Kasumi-1 (cell line): ENCODE data around the gene HIBADH.
"Not testable (repeated sequence)": the region's sequence is repeated elsewhere in the genome, so short reads cannot be mapped to it uniquely, and the experiment has no call there.

Source experiments
- DNase-seq, 2 experiments: peaks; one replicate each; lab custom pipeline; 2025; lab: John Stamatoyannopoulos, UW

Gene HIBADH

DNA sequence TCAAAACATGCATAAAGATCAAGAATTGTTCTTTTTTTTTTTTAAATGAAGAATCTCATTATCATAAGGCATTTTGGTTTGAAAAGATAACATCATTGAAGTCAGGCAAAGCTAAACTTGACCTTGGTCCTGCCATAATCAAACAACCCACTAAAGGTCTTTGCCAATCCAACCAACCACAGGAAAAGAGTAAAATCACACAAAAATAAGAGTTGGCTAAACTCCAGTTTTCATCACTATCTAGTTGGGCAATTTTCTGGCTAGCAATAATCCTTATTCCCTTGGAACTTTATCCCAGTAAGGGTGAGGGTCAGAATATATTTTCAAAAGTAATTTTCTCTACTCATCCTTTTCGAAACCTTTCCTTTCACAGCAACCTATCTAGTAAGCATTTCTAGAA, 62.4 kb downstream of the HIBADH start:
- no peak for DNase-seq

DNA sequence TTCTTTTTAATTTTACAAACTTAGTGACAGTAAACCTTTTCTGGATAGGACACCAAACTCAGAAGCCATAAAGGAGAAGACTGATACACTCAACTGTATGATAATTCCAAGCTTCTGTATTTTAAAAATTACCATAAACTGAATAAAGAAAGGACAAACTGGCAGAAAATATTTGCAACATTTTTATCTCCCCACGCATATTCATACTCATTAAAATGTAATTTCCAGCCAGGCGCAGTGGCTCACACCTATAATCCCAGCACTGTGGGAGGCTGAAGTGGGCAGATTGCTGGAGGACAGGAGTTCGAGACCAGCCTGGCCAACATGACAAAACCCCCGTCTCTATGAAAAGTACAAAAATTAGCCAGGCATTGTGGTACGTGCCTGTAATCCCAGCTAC, 67.7 kb downstream of the HIBADH start:
- no peak for DNase-seq

- no peak for DNase-seq
Observed at GRCh38 chr7:27593226-27593625, 69.5 kb downstream of the HIBADH start.

- DNase-seq = no peak
Observed at GRCh38 chr7:27590416-27590815, 72.3 kb downstream of the HIBADH start.

GRCh38 chr7:27587429-27587828, 75.3 kb downstream of the HIBADH start:
- no peak for DNase-seq

DNA sequence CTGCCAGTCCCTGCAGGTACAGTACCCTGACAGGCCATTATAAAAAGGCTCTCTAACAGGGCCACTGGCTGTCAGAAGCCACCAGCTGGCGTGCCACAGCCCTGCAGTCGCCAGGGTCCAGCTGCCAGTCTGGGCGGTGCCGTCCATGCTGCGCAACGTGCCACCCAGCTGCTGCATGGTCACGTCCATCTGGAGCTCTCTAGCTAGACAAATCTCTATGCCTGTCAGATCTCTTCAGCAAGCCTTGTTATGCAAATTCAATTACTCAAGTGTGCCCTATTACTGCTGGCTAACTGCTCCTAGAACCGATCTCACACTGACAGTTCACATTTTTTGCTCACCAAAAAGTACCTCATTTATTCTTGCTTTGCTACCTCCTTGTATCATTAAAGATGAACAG, 75.9 kb downstream of the HIBADH start:
- DNase-seq = no peak

GRCh38 chr7:27585781-27586447, 76.8 kb downstream of the HIBADH start:
- DNase-seq = no peak

GRCh38 chr7:27581906-27582305, 80.8 kb downstream of the HIBADH start:
- no peak for DNase-seq

- no peak for DNase-seq
Observed at GRCh38 chr7:27581119-27581518, 81.6 kb downstream of the HIBADH start.

DNA sequence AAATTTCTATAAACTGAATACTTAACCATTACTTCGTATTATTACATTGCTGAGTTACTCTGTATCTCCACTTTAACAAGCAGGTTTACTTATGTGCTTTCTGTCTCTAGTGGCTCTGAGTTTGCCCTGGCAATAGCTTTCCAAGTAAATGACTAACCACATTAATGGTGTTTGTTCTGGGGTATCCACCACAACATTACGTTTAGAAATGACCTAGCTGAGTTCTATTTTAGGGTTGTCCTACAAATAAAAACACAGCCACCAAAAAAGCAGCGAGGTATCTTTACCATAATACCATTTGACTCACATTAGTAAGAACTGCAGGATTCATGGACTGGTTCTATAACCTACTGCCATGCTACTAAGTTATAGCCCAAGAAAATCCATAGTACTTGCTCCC, 83.1 kb downstream of the HIBADH start:
- DNase-seq = no peak

- DNase-seq = not testable (repeated sequence)
Observed at GRCh38 chr7:27578169-27578568, 84.5 kb downstream of the HIBADH start.

GRCh38 chr7:27576360-27576944, 86.2 kb downstream of the HIBADH start:
- DNase-seq = peak; percentile 73 to 86

DNA sequence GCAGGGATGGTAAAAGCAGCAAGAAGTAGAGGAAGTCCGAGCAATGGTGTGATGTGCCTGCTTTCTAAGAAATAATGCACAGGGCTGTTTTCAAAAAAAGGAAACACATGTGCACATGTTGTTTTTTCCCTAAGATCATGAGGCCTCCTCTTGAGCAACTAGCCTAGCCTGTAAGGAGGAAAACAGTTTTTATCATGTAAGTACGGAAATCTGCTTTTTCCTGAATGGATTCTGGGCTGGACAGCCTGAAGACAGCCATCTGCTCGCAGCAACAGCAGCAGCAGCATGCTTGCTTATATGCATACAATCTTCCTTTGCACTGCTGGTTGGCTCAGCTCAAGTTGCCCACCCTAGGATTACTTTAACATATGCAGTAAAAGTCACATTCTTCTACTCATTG, 87.1 kb downstream of the HIBADH start:
- DNase-seq = no peak

DNA sequence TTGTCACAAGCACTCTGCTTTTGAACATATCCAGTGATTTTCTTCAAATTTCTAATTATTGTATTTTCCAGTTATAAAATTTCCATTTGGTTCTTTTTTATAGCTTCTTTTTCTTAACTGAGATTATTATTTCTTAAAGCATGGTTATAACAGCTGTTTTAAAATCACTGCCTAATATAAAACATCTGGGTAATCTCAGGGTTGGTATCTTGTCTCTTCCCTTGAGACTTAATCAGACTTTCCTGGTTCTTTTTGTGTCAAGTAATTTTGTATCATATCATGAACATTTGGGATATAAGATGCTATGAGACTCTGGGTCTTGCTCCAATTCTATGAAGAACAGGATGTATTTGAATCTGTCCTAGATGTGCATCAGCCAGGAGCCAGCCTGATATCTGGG, 93.6 kb downstream of the HIBADH start:
- DNase-seq = no peak

- no peak for DNase-seq
Observed at GRCh38 chr7:27567266-27567665, 95.4 kb downstream of the HIBADH start.

DNA sequence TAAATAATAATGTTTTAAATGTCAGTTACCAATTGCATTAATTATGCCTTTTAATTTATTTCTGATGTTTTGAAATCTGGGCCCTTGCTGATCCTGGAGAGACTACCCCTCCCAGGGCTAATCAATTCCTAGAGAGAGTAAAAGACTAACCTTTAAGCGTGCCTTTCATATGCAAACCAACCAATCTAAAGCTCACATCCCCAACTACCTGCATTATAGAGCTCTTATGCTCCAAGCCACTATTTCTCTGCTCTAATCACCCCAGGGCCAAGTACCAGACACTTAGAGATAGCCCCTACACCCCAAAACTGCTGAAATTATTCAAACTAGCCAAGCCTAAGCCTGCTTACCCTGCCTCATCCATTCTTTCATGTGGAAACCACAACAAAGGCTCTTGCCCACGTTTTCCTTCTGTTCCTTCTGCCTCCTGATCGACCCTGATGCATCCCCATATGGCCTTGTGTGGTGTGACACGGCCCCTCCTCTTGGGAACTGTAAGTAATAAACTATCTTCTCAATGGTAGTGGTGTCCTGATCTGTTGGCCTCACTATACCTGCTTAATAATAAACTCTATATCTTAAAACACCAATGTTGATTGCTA, 97.7 kb downstream of the HIBADH start:
- DNase-seq = no peak

DNA sequence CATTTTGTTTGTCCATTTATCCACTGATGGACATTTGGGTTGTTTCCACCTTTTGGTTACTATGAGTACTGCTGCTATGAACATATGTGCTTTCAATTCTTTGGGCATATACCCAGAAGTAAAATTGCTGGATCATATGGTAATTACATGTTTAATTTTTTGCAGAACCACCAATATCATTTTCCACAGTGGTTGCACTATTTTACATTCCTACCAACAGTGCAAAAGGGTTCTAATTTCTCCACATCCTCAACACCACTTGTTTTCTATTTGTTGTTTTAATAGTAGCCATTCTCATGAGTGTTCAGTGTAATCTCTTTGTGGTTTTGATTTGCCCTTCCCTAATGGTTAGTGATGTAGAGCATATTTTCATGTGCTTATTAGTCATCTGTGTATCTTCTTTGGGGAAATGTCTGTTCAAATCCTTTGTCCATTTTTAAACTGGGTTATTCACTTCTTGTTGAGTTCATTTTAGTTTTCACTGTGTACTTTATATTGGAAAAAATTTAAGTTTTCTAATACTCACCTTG, 101.9 kb downstream of the HIBADH start:
- DNase-seq = no peak

DNA sequence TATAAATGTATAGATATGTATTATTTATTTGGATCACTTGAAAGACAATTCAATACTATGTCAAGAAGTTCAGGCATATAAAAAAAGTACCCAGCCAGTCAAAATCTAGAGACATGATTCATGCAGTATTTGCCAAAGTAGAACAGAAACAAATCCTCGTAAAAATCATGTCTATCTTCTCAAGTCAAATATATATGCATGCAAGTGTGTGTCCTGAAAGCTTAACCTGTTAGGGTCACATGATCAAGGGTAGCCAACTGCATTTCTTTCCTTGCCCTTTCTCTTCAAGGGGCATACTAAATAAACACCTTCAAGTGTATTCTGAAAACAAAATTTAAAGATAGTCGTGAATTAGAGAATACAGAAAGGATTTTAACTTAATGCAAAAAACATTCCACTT, 107.0 kb downstream of the HIBADH start:
- DNase-seq = no peak

DNA sequence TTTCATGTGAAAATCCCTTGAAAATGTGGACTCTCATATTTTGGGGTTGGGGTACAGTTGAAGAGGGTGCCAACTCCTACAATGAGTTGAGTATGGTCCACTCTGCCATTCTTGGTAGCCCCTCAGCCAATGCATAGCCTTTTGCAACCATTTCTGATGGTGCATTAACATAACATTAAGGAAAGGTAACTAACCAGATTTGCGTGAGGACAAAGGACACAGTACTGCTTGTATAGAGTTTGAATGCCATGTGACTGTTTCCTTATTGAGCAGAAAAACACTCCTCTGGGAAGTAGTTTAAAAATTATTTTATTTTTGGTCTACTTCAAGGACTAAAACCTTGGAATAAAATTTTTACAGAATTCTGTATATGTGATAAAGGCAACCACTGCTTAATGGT, 107.9 kb downstream of the HIBADH start:
- DNase-seq = no peak

GRCh38 chr7:27553273-27553672, 109.4 kb downstream of the HIBADH start:
- DNase-seq = no peak

DNA sequence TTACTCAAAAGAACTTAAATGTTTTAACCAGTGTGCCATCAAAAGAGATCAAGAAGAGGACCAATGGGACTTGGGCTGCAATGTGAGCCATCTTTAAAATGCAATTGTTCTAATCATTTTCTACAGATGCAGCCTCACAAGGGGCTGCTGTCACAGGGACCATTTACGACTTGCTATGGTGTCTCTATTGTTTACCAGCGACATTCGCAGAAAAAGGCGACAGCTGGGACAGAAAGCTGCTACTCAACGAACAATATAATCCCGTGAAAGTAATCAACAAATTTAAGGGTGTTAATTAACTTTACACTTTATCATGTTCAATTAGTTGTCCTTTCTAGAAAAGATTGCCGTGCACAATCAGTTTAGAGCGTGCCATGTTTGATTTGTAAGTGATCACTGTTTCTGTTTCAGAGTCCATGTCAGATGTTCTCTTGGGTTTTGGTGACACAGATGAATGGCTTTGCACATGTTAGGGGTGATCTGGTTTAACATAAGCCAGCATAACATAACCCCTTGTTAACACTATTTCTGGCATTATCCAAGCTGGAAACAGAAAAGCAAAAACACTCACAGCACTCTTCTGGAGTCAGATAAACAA, 110.8 kb downstream of the HIBADH start:
- no peak for DNase-seq

DNA sequence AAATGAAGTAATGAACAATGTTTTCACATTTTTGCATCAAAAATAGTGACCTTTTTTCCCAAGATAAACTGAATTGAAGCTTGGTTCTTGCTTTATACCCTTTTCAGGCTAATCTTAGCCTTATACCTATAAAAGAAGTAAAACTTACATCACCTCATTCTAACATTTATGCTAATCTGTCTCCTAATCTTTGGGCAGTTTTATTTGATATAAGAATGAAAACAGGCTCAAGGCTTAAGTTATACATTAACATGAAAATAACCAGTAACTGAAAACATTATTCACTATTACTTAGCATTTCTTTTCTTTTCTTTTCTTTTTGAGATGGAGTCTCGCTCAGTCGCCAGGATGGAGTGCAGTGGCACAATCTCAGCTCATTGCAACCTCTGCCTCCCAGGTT, 113.1 kb downstream of the HIBADH start:
- DNase-seq = no peak

- DNase-seq = no peak
Observed at GRCh38 chr7:27548304-27548703, 114.4 kb downstream of the HIBADH start.
